HepG2 (cell line): ENCODE results near the gene SCGB2A2. TPM values are rescaled to one million over a fixed set of nuclear protein-coding genes. Genes with fewer than 3 reads are reported as not detected.

Experiments used
- ATAD3A ChIP-seq: sonication (generic); formaldehyde crosslinking; IDR thresholded peaks from 2 replicates; pipeline ENCODE4 v1.4.0; 2020; ENCODE audit warnings: missing genetic modification reagents
- BRCA1 ChIP-seq: sonication (generic); formaldehyde crosslinking; IDR thresholded peaks from 2 replicates; pipeline ENCODE4 v1.4.0; 2020; ENCODE audit warnings: missing genetic modification reagents
- EP300 ChIP-seq, 3 experiments: sonication (generic) in 1 of 3; formaldehyde crosslinking in 1 of 3; IDR thresholded peaks; 2 replicates each; pipeline versions ENCODE4 v1.5.1 to v1.6.1; 2011 to 2020; ENCODE audit warnings: low read depth in 2 of 3, low read length in 2 of 3, borderline replicate concordance in 1 of 3, improper control_type of control experiment in 1 of 3, mild to moderate bottlenecking in 1 of 3, missing genetic modification reagents in 1 of 3, moderate library complexity in 1 of 3
- ETV5 ChIP-seq: IDR thresholded peaks from 2 replicates; pipeline ENCODE4 v1.6.1; 2018; ENCODE audit warnings: missing biosample characterization, missing genetic modification reagents, inconsistent platforms, borderline replicate concordance
- HNRNPK ChIP-seq: fragments of 200-400 bp; formaldehyde crosslinking; IDR thresholded peaks from 2 replicates; pipeline ENCODE4 v1.6.1; 2018; ENCODE audit warnings: low read length, low read depth, moderate library complexity, mild to moderate bottlenecking; ENCODE audit not compliant: poor library complexity, severe bottlenecking
- KAT2B ChIP-seq: fragments of 150-350 bp; IDR thresholded peaks from 2 replicates; pipeline ENCODE4 v1.6.1; 2014; ENCODE audit warnings: low read depth, low read length, borderline replicate concordance
- MAZ ChIP-seq, 2 experiments: sonication (generic) in 1 of 2; formaldehyde crosslinking in 1 of 2; IDR thresholded peaks; 2 replicates each; pipeline versions ENCODE4 v1.5.0 to v1.6.1; 2012 to 2020; ENCODE audit warnings: low read depth in 2 of 2, mild to moderate bottlenecking in 2 of 2, borderline replicate concordance in 1 of 2, improper control_type of control experiment in 1 of 2, low read length in 1 of 2, missing genetic modification reagents in 1 of 2, moderate library complexity in 1 of 2
- MIXL1 ChIP-seq: IDR thresholded peaks from 2 replicates; pipeline ENCODE4 v1.6.1; 2016
- NR2F2 ChIP-seq: IDR thresholded peaks from 2 replicates; pipeline ENCODE4 v1.6.1; 2012; ENCODE audit warnings: low read depth, inconsistent platforms, borderline replicate concordance
- PCBP1 ChIP-seq: fragments of 200-400 bp; formaldehyde crosslinking; IDR thresholded peaks from 2 replicates; pipeline ENCODE4 v1.6.1; 2017; ENCODE audit warnings: mild to moderate bottlenecking, low read depth, low read length, borderline replicate concordance
- SAP130 ChIP-seq: IDR thresholded peaks from 2 replicates; pipeline ENCODE4 v1.6.1; 2016; ENCODE audit warnings: low read depth
- SIX1 ChIP-seq: sonication (generic); formaldehyde crosslinking; IDR thresholded peaks from 2 replicates; pipeline ENCODE4 v1.4.0; 2020; ENCODE audit warnings: missing genetic modification reagents, borderline replicate concordance
- SYNCRIP ChIP-seq: fragments of 200-400 bp; formaldehyde crosslinking; IDR thresholded peaks from 2 replicates; pipeline ENCODE4 v1.6.1; 2018; ENCODE audit warnings: mild to moderate bottlenecking, low read depth, low read length; ENCODE audit not compliant: insufficient read depth
- ZNF10 ChIP-seq: sonication (generic); formaldehyde crosslinking; IDR thresholded peaks from 2 replicates; pipeline ENCODE4 v1.4.0; 2020; ENCODE audit warnings: mild to moderate bottlenecking, low read depth, missing genetic modification reagents, borderline replicate concordance
- ZNF24 ChIP-seq: fragments of 450-650 bp; IDR thresholded peaks from 2 replicates; pipeline ENCODE4 v1.6.1; 2017; ENCODE audit warnings: antibody characterized with exemption, mild to moderate bottlenecking
- ZNF766 ChIP-seq: sonication (generic); formaldehyde crosslinking; IDR thresholded peaks from 2 replicates; pipeline ENCODE4 v1.5.0; 2020; ENCODE audit warnings: missing genetic modification reagents, borderline replicate concordance
- ZNF777 ChIP-seq: sonication (generic); formaldehyde crosslinking; IDR thresholded peaks from 2 replicates; pipeline ENCODE4 v1.4.0; 2020; ENCODE audit warnings: missing genetic modification reagents
- polyA plus RNA-seq, 8 experiments: library from polyadenylated mRNA; depleted of rRNA in 3 of 8; stranded (reverse) in 7 of 8; unstranded in 1 of 8; fragments of >200 nt; fragmentation: Illumina TruSeq in 4 of 8; extraction: Trizol in 4 of 8; gene quantifications; 2 replicates each; pipeline versions ENCODE4 v1.2.1 to v1.2.3, GENCODE V29; 2011 to 2016; ENCODE audit warnings: low read depth in 4 of 8, missing spikeins in 1 of 8, mixed read lengths in 1 of 8; ENCODE audit not compliant: insufficient read depth in 1 of 8
- total RNA-seq, 5 experiments: library from RNA; depleted of rRNA; stranded (reverse); fragments of >200 nt; fragmentation: Illumina TruSeq; extraction: Trizol; gene quantifications; 2 replicates each; pipeline ENCODE4 v1.2.3, GENCODE V29; 2016; ENCODE audit warnings: low read depth in 1 of 5
- TF ChIP-seq, protein P1 (sequence below): sonication (generic); formaldehyde crosslinking; IDR thresholded peaks from 2 replicates; pipeline ENCODE4 v1.5.0; 2020; ENCODE audit warnings: missing genetic modification reagents
- TF ChIP-seq, protein P2 (sequence below): sonication (generic); formaldehyde crosslinking; IDR thresholded peaks from 2 replicates; pipeline ENCODE4 v1.4.0; 2020; ENCODE audit warnings: missing genetic modification reagents, mild to moderate bottlenecking, borderline replicate concordance
- TF ChIP-seq, protein P3 (sequence below): sonication (generic); formaldehyde crosslinking; IDR thresholded peaks from 2 replicates; pipeline ENCODE4 v1.5.0; 2020; ENCODE audit warnings: missing genetic modification reagents
- TF ChIP-seq, protein P4 (sequence below): IDR thresholded peaks from 2 replicates; pipeline ENCODE4 v1.6.1; 2016

The SCGB2A2 gene
- total and polyA plus RNA-seq, 2 of the 13 experiments (the other 11 are each of a cell fraction or from before 2014, with no cell fraction given): 0.12 TPM; not detected in 1

DNA sequence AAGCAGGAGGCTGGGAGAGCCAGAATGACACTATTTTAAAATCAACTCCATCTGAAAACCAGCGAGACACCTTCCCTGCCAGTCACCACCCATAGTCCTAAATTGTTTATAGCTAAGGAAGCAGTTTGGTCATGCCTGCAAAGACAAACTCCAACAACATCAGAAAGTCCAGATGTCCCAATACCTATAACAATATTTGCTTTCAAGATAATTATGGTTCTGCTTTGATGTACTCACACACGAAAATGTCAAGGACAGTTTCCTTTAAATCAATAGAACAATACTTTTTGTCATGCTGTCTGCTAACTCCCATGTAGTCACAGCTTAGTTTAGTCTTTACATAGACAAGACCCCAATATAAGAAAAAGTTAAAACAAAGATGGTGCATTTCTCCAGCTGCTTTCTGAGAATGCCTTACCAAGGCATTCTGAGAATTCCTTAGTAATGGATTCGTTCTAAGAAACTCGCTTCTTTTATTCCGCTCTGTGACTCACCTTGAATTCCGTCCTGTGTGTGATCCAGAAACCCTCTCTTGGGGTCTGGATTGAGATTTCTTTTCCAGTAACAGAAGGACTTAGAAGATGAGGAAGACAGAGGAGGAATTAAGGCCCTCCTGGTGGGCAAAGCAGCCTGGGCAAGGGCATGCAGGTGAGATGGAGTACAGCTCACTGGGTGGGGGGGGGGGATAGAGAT is 9.6 kb upstream of the SCGB2A2 start (continued):
- TF ChIP-seq, protein P1, sequence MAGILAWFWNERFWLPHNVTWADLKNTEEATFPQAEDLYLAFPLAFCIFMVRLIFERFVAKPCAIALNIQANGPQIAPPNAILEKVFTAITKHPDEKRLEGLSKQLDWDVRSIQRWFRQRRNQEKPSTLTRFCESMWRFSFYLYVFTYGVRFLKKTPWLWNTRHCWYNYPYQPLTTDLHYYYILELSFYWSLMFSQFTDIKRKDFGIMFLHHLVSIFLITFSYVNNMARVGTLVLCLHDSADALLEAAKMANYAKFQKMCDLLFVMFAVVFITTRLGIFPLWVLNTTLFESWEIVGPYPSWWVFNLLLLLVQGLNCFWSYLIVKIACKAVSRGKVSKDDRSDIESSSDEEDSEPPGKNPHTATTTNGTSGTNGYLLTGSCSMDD (CRISPR knock-in tag): no peak
- TF ChIP-seq, protein P2, sequence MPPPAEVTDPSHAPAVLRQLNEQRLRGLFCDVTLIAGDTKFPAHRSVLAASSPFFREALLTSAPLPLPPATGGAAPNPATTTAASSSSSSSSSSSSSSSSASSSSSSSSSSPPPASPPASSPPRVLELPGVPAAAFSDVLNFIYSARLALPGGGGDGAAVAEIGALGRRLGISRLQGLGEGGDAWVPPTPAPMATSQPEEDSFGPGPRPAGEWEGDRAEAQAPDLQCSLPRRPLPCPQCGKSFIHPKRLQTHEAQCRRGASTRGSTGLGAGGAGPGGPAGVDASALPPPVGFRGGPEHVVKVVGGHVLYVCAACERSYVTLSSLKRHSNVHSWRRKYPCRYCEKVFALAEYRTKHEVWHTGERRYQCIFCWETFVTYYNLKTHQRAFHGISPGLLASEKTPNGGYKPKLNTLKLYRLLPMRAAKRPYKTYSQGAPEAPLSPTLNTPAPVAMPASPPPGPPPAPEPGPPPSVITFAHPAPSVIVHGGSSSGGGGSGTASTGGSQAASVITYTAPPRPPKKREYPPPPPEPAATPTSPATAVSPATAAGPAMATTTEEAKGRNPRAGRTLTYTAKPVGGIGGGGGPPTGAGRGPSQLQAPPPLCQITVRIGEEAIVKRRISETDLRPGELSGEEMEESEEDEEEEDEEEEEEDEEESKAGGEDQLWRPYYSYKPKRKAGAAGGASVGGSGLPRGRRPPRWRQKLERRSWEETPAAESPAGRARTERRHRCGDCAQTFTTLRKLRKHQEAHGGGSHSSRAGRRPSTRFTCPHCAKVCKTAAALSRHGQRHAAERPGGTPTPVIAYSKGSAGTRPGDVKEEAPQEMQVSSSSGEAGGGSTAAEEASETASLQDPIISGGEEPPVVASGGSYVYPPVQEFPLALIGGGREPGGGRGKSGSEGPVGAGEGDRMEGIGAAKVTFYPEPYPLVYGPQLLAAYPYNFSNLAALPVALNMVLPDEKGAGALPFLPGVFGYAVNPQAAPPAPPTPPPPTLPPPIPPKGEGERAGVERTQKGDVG: no peak
- TF ChIP-seq ZNF10 (no peak), EP300 (IDR thresholded peaks at IDR 0.05; ENCODE audit: low read depth in 2 of 2, low read length in 2 of 2) (peak; percentile 93 to 98), EP300 (CRISPR knock-in tag; IDR thresholded peaks at IDR 0.05; ENCODE audit: borderline replicate concordance) (peak; percentile 94), BRCA1 (CRISPR knock-in tag) (no peak), ATAD3A (CRISPR knock-in tag) (no peak), ZNF24 (no peak), SIX1 (CRISPR knock-in tag) (peak; percentile 74; the same call in 1 of the 2 replicates), HNRNPK (no peak), PCBP1 (no peak), NR2F2 (peak; percentile 84), MIXL1 (CRISPR knock-in tag) (peak; percentile 99), SYNCRIP (no peak), KAT2B (no peak; the same call in 1 of the 2 replicates), ZNF766 (CRISPR knock-in tag) (no peak), ETV5 (CRISPR knock-in tag) (peak; percentile 74; the same call in 1 of the 2 replicates), ZNF777 (CRISPR knock-in tag) (no peak), MAZ (IDR thresholded peaks at IDR 0.05; ENCODE audit: borderline replicate concordance, low read depth, low read length) (no peak), MAZ (CRISPR knock-in tag; IDR thresholded peaks at IDR 0.05; ENCODE audit: low read depth) (no peak), SAP130 (CRISPR knock-in tag) (peak; percentile 87)
- TF ChIP-seq, protein P3, sequence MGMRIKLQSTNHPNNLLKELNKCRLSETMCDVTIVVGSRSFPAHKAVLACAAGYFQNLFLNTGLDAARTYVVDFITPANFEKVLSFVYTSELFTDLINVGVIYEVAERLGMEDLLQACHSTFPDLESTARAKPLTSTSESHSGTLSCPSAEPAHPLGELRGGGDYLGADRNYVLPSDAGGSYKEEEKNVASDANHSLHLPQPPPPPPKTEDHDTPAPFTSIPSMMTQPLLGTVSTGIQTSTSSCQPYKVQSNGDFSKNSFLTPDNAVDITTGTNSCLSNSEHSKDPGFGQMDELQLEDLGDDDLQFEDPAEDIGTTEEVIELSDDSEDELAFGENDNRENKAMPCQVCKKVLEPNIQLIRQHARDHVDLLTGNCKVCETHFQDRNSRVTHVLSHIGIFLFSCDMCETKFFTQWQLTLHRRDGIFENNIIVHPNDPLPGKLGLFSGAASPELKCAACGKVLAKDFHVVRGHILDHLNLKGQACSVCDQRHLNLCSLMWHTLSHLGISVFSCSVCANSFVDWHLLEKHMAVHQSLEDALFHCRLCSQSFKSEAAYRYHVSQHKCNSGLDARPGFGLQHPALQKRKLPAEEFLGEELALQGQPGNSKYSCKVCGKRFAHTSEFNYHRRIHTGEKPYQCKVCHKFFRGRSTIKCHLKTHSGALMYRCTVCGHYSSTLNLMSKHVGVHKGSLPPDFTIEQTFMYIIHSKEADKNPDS (CRISPR knock-in tag): peak; percentile 79; the same call in 1 of the 2 replicates
- TF ChIP-seq, protein P4, sequence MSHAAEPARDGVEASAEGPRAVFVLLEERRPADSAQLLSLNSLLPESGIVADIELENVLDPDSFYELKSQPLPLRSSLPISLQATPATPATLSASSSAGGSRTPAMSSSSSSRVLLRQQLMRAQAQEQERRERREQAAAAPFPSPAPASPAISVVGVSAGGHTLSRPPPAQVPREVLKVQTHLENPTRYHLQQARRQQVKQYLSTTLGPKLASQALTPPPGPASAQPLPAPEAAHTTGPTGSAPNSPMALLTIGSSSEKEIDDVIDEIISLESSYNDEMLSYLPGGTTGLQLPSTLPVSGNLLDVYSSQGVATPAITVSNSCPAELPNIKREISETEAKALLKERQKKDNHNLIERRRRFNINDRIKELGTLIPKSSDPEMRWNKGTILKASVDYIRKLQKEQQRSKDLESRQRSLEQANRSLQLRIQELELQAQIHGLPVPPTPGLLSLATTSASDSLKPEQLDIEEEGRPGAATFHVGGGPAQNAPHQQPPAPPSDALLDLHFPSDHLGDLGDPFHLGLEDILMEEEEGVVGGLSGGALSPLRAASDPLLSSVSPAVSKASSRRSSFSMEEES (CRISPR knock-in tag): peak; percentile 69; the same call in 1 of the 2 replicates
